Left lobe of liver (tissue), 2 donors: ENCODE data around the gene CTBP2. TPM values are rescaled to one million over a fixed set of nuclear protein-coding genes. Genes with fewer than 3 reads are reported as not detected.
A peak's percentile ranks its signal among the peaks of the same experiment; 100 is the strongest.

Experiments used
- ATAC-seq: fragments of 200-7000 bp; cut with Tn5 transposase; one replicate; pipeline ENCODE4 v1.9.1; 2020; ENCODE audit warnings: mild to moderate bottlenecking, moderate library complexity
- DNase-seq: peaks from one replicate; pipeline ENCODE4 v3.0.0-alpha.2; 2020; ENCODE audit warnings: low spot score
- total RNA-seq: library from RNA; stranded (reverse); gene quantifications from one replicate; pipeline ENCODE4 v1.2.1, GENCODE V29; 2021
- donor health status: DM: no; HTN: no; CAD: no; lungs with moderate emphysema.
- donor health status: DM: no; HTN: yes; CAD: no.

The CTBP2 gene
- total RNA-seq, 1 donor from 2014 or later, result 5.8 TPM

DNA sequence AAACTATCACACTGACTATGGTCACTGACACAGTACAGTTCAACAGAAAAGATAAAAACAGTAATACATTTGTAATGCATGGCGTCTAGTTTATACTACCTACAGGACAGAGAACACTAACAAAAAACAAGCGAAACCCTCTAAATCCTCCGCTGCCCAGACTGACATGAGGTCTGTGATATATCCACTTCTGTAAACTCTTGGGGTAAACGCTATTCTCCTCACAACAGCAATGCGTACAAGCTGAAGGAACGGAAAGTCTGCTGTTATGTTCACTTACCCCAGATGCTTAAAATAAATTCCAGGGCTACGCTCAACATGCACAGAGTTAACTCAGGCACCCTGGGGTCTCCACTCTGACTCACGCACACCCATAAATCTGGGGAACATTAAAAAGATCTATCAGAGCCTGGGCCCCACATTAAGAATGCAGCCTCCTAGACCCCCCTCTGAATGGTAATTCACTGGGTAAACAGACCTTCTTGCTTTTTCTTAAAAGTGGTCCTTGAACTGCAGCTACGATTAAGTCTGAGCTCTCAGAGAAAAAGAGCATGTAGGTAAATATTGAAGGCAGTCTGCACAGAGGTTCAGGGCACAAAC is 105.6 kb downstream of the CTBP2 start:
- DNase-seq (no peak), ATAC-seq (no peak)

DNA sequence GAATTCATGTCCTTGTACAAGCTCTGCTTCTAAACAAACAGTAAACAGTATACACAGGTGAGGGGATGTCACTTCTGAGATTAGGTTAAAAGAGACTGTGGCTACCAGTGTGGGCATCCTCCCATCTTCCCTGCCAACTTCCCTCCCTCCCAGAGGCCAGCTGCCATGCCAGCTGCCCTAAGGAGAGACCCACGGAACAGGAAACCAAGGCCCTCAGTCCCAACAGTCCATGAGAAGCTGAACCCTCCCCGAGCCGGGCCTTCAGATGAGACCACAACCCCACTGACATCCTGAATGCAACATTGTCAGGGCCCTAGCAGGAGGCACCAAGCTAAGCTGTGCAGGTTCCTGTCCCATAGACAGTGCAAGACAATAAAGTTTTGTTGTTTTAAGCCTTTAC is 106.1 kb downstream of the CTBP2 start:
- DNase-seq (no peak), ATAC-seq (no peak)

DNA sequence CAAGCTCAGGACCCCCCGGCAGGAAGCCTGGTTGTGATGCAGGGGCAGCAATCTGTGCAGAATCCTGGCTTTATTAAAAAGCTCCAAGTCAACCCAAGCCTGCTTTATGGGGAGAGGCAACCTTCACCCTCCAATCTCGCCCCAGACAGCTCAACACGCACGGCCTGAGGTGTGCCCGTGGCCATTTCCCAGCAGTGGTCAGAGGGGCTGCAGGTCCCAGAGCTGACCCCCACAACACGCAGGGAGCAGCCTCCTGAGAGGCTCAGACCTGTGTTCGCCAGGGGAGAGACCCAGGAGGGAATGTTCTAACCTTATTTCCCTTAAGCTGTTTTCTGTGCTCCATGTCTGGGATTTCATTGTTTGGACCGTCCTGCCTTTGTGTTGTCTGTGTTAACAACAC is 108.2 kb downstream of the CTBP2 start:
- ATAC-seq, result no peak

DNA sequence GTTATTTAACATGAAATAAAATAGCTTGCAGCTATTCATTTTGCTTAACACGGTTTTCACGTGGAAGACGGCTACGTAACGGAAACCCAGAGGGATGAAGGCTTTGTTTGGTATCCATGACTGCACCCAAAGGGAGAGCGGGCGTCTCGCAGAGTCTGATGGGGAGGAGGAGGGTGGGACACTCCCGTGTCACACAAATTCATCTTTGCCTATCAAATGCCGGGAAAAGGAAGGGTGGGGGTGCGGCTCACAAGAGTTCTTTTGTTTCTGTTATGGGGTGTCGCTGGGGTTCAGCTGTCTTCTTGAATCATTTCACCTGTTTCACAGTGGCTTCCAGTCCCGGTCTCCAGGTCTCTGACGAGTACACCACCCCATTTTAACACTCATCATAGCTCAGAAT is 110.0 kb downstream of the CTBP2 start:
- ATAC-seq, result no peak
- DNase-seq, result no peak

More for the DNA sequence above, 108.2 kb downstream of the CTBP2 start:
- DNase-seq, result no peak

DNA sequence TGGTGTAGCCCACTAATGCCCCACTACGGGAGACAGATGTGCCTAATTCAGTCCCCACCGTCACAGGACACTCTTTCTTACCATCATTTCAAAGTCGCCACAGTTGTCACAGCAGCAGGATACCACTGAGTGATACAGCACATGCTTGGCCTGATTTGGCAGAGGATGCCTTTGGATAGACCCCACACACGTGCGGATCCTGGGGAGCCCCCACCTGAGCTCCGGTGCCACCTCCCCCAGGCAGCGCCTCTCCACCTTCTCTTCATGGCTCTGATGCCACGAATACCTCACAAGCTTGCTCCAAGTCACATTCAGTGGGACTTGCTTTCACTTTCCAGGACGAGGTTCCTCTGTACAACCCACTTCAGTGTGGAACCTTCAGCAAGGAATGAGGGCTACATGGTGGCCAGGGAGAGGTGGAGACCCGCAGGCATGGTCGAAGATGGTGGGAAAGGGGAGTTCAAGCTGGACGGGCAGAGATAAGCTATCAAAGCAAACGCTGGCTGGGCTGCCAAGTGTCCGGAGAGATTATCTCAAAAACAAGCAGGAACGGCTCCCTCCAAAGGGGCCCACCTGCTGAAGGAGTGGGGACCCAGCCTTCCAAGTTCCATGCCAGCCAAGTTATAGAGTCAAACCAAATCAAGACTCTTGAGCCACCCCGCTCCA is 111.0 kb downstream of the CTBP2 start:
- peak; percentile 24 for ATAC-seq
- no peak for DNase-seq

DNA sequence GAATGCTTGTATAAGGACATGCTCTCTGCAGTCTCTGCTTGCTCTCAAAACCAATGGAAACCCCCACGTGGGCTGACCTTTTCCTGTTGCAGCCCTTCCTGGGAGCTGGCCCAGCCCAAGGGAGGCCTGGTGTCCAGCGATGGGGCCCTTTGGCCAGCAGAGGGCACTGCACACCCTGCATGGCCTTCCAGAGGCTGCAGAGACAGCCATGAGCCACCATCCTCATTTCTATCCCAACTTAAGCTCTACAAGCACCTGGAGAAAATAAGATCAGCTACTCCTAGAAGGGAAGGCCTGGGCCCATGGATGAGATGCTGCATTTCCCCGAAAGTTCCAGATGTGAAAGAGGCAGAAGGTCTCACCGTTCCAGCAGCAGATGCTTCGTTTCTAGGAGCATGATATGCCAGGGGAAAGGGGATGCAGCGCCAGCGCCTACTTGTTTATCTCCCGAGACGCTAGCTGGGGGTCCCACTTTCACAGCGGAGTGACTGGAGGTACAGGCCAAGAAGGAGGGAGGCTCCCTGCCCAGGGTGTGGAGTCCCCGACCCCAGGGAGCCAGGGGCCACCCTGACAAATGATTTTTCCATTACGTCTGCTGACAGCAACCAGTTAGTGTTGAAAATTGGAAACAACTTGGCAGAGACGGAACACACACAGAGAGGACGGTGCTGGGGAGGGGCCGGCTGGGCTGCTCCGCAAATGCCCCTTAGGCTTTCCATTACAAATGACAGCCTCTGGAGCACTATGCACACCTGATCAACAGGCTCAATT is 112.1 kb downstream of the CTBP2 start:
- ATAC-seq, result peak; percentile 98
- DNase-seq, result peak; percentile 83

DNA sequence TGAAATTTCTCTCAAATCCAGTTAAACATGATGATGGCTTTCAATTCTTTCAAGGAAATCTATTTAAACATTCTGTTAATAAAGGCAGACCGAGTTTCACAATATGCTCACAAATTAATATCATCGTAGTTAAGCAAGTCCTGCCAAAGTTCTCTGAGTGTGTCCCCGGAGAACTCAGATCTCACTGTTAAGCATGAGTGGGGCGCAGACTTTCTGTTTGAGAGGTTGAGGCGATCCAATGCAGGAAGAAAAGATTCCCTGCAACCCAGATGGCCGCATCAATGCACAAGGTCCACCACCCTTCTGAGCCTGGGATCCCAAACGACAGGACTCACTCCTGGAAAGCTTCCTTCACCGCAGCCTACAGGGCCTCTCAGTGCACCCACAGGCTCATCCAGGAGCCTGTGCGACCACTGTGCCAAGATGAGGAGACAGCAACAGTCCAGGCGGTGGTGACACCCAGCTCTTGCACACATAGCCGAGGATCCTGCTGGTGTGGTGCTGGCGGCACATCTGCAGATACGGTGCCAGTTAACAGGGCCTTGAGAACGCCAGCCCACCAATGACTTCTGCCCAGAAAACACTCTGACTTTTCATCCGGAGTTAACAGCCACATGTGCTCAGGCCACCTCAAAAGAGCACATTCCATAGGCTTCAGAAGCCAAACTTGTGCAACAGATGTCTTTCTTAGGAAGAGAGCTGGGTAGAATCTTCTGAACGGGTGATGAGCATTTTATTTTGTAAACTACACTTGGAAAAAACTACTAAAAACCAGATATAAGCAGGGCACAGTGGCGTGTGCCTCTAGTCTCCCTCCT is 116.3 kb downstream of the CTBP2 start:
- DNase-seq (no peak), ATAC-seq (no peak)

DNA sequence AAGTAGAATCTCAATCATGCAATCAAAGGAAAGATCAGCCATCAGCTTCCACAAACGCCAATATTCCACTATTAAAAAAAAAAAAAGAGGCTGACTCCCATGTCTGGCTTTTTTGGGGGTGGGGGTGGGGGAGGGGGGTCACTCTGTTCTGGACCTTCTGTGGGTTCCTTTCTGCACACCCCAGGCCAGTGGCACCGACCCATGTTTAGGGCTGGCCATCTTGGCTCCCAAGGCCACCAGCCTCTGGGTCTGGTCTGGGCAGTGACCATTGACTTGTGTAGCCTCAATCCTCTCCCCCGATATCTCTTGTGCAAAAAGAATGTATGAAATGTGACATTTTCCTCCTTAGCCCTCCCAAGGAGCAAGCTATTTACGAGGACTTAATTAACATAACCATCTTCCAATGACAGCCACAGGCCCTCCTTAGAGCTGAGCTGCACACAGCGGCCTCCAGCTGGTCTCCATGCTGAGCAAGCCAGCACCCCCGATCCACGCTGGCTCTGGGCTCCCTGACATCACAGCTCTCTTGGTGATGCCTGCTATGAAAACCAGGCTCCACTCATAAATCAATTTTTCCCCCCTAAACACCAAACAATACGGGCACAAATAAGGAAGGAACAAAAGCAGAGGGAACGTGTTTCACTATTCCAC is 118.4 kb downstream of the CTBP2 start:
- DNase-seq (no peak), ATAC-seq (no peak)

DNA sequence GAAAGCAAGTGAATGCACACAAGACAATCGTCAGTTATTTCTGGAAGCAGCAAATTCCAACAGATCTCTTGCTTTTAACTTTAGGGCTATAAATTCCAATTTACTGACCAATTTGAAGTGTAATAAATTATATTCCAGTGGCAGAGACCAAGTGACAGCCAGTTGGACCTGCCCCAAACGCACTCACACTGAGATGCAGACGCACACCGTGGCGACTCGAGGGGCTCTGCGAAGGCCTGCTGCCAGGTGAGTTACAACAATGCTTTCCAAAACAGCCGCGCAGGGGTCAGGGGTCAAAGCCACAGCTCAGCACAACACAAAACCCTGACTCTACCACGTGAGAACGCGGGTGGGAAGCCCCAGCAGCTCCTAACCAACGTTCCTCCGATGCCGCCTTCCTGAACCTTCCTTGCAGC is 121.0 kb downstream of the CTBP2 start:
- DNase-seq (no peak), ATAC-seq (no peak)

DNA sequence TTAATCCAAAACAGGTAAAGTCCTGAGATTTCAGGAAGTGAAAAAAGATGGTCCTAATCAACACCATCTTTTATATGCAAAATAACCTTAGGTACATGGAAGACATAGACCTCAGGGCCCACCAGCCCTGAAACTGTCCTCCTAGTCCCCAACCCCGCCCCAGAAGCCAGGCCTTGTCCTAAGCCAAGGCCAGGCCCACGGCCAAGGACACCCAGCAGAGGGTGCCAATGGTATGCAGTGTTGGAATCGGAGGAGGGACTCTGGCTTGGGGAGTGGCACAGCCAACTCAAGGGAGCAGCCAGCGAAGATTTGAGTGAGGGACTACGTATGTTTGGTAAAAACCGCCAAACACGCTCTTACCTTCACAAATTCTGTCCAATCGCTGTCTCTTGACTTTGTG is 121.7 kb downstream of the CTBP2 start:
- DNase-seq, result peak; percentile 72
- peak; percentile 97 for ATAC-seq

DNA sequence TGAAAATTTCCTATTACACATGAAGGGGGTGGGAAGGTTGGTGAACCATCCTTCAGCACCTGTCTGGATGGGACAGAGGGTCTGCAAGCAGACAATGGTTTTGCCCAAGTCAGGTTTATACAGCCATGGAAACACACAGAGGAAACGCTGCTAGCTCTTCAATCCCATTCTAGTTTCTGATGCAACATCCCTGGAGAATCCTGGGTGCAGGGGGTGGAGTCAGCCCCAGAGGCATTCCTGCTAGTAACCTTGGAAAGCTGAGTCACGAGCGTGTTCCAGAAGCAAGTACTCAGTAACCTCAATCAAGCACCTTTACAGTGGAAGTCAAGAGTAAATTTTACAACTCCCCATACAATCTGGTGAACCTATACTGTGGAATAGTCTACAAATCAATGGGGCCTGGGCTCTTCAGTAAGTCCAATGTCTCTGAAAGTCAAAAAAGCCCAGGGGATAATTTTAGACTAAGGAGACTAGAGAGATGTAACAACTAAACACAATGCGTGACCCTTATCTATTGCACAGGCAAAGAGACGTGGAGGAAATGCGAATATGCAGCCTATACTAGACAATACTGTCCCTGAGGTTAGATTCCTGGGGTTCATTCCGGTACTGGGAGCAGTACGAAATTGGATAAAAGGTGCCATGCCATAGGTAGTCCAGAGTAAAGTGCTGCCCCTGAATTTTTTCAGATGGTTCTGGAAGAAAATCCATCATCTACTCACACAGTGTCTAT is 123.1 kb downstream of the CTBP2 start:
- no peak for ATAC-seq
- no peak for DNase-seq

DNA sequence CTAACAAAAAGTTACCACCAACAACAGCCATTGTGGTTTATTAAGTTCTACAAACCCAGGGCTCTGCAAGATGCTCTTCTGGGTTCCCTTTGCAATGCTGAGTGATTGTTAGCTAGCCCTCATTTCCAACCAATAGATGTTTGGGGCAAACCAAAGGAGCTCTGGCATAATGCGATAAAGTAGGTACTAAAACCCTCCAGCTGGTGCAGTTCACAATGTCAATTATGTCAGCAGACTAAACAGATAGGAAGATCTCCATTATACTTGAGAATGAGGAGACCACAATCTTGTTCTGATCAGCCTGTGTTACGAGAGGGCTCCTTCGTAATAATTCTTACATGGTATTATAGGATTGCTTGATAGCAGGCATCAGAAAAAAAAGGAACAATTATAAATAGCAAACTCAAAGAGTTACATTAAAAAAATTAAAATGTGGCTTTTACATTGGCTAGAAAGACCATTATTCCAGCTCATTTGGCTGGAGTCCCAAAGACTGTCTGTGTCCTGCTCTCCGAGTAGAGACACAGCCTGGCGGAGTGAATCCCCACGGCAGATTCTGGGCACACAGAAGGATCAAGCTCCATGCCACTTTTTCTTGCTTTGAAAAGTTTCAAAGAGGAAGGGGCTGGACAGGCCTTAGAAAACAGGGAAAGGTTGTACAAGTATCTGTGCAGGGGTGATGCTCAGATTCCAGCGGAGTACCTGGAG is 124.6 kb downstream of the CTBP2 start:
- no peak for DNase-seq
- no peak for ATAC-seq

DNA sequence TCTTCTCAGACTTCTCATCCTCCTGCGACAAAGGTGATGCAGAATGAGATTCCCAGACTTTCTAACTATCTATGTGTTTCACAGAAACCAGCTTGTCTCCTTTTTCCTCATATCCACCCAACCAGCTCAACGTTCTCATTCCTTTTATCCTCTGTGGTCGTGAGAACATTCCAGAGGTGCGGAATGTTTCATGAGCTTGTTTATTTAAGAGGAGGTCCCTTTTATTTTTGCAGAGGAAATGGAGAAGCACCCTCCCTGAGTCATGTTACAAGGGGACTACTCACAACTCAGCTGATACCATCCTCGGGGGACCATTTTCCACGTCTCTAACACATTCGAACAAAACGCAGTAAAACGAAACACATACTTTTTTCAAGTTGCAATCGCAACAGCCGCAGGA is 125.2 kb downstream of the CTBP2 start:
- DNase-seq (no peak), ATAC-seq (no peak)

DNA sequence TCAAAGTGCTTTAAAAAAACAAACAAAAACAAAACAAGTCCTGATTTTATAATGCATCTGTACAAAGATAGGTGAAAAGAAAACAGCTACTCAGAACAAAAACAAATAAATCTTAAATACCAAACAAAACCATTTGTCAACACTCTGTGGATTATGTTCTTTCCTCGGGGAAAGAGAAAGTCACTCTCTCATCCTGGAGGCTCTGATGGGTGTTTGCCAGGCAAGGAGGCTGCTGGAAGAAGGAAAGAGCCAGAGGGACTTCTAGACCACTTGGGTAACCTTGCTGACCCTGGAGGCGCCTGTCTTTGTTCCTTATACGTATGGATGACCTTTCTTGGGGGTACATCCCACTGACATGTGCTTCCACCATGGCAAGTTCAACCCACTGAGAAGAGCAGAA is 125.7 kb downstream of the CTBP2 start:
- no peak for ATAC-seq
- DNase-seq, result no peak

DNA sequence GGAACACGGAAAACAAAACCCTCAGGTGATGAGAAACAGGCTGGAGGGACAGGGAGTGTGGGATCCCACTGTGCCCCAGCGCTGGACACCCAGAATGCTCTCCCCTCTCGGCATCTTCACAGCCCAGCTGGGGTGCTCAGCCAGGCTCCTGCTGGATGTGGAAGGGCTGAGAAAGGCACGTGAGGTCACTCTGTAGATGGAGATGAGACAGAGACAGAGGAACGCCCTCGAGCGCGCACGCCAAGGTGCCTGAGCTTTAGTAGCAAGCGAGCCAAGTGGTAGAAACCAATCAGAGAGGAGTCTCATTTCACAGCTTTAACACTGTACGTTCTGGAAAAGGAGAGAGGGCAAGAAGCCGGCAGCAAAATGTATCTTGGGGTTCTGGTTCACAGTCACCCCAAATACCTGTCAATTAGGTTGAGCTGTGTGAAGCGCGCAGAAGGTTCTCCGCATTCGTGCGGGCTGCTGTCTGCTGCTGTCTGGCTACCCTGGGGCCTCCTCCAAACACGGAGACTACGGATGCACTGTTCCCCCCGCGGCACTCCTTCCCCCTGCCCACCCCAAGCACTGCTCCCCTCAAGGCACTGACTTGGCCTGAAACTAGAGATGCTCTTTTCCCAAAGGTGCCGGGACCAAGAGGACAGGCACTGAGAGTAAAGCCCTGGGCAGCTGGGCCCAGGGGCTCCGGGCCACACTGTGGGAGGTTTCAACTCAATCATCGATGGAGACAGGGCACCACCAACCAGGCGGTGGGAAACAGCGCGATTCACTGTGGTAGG is 127.0 kb downstream of the CTBP2 start:
- DNase-seq (no peak), ATAC-seq (no peak)

DNA sequence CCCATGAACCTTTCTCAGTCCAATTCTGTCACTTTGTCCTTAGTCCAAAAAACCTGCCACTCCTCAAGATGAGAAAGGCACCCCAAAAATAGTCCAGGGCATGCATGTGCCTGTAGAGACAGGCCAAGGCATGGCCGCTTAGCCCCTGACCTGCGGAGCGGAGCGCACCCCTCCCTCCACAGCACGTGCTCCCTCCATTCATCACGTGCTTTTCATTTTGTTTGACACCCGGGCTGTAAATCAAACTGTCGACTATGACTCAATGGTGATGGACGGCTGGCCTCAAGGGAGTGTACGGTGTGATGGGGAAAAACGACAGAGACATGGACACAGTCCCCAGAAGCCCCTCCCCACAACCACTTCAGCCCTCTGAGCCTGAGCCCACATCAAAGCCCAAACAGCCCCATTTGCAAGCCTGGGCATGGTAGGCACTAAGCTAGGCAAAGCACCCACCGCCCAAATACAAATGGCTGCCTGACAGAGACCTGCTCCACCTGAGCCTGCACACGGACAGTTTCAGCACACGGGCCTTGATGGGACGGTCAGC is 127.8 kb downstream of the CTBP2 start:
- DNase-seq (no peak), ATAC-seq (no peak)

DNA sequence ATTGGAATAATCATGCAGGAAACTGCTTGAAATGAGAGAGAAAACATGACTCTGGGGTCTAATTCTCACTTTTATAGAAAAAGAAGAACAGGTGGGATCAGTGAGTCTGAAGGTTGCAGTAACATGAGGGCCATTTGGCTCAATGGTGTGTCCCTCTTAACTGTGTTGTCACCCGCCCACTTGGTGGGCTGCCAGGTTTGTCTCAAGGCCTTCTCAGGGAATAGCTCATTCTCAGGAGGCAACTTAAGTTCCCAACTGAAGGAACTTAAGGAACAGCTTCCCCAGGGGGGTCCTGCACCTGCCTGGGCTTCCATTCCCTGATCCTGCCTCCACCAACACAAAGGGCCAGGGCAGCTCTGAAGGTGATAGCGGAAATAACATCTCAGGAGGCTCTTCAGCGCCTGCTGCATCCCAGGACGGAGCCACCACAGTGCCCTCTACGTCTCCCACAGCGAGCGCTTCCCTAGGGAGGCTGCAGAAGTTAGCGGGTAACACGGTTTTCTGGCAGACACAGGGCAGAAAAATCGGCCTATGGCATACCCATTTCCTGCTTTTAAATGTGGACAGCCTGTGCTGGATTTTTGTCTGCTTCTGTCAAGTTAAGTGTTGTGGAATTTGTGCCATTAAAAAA is 129.7 kb downstream of the CTBP2 start:
- ATAC-seq (no peak), DNase-seq (no peak)
